HG03342 (cell line): ENCODE measurements around the gene ARHGEF7.

Source experiments
- ATAC-seq: cut with Tn5 transposase; IDR thresholded peaks from one replicate; pipeline ENCODE4 v1.9.1; 2021; ENCODE audit warnings: mild to moderate bottlenecking, moderate library complexity; ENCODE audit not compliant: unreplicated experiment

ARHGEF7 gene

GRCh38 chr13:111322001-111322915, 207.1 kb downstream of the ARHGEF7 start:
- ATAC-seq, result no peak

- ATAC-seq, result no peak
Measured at GRCh38 chr13:111322916-111323331, 207.8 kb downstream of the ARHGEF7 start.

- no peak for ATAC-seq
Measured at GRCh38 chr13:111323549-111323948, 208.4 kb downstream of the ARHGEF7 start.

- ATAC-seq, result no peak
Measured at GRCh38 chr13:111323950-111324651, 209.0 kb downstream of the ARHGEF7 start.

GRCh38 chr13:111324736-111325135, 209.6 kb downstream of the ARHGEF7 start:
- no peak for ATAC-seq

- no peak for ATAC-seq
Measured at GRCh38 chr13:111325146-111325890, 210.2 kb downstream of the ARHGEF7 start.

- ATAC-seq, result no peak
Measured at GRCh38 chr13:111325941-111326620, 211.0 kb downstream of the ARHGEF7 start.

- ATAC-seq, result no peak
Measured at GRCh38 chr13:111326621-111326965, 211.5 kb downstream of the ARHGEF7 start.

DNA sequence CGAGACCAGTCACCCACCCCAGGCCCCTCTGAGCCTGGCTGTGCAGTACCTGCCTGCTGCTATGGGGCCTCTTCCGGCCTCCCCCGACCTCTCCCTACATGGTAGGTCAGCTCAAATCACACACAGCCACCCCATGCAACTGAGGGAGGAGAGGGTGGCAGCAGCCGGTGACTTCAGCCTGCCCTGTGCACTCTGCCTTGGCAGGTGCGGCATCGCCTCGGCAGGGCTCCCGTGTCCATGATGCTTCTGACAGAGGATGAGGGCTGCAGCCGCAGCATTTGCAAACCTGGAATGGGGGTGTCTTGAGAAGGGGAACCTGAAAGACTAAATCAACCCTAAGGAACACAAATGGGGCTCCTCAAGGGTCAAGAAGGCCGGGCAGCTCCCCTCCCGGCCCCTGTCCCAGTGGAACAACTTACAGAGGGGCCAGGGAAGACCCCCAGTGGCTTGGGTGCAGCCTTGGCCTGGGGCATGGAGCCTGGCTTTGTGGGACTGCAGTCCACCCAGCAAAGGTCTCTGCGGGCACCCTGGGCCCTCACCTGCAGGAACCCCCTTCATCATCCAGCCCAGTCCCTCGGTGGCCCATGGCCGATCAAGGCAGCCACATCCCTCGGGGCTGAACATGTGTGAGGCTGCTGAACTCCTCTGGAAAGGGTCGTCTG, 212.0 kb downstream of the ARHGEF7 start:
- ATAC-seq, result no peak

DNA sequence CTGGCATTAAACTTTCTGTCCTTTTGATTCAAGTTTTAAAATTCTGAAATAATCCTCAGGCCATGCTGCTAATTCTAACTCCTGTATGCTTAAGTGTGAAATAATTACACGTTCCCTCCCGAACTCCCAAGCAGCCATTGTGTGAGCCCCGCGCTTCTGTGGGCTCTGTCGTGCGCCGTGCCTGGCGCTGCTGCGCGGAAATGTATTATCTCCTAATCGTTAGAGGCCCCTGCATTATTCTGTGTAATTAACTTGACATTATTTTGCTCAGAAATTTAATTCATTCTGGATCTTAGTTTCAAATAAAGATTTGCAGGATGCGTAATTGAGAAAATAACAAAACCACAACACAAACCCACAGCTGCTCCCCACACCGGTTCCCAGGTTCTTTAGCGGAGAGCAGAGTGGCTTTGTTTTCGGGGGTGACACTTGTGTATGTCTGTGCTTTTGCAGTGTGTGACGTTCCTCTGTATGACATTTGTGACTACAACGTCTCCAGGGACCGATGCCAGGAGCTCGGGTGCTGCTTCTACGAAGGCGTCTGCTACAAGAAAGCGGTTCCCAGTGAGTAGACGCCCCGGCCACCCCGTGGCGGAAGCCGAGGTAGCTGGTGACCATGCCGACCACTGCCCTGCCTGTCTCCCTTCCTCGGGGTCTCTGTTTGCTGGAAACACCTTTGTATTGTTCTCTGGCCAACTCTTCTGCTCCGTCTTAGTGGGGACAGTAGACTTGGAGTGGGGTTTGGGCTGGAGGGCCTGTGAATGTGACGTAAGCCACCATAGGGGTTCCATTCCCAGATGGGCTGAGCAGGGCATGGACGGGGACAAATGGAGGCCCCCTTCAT, 212.8 kb downstream of the ARHGEF7 start:
- no peak for ATAC-seq

DNA sequence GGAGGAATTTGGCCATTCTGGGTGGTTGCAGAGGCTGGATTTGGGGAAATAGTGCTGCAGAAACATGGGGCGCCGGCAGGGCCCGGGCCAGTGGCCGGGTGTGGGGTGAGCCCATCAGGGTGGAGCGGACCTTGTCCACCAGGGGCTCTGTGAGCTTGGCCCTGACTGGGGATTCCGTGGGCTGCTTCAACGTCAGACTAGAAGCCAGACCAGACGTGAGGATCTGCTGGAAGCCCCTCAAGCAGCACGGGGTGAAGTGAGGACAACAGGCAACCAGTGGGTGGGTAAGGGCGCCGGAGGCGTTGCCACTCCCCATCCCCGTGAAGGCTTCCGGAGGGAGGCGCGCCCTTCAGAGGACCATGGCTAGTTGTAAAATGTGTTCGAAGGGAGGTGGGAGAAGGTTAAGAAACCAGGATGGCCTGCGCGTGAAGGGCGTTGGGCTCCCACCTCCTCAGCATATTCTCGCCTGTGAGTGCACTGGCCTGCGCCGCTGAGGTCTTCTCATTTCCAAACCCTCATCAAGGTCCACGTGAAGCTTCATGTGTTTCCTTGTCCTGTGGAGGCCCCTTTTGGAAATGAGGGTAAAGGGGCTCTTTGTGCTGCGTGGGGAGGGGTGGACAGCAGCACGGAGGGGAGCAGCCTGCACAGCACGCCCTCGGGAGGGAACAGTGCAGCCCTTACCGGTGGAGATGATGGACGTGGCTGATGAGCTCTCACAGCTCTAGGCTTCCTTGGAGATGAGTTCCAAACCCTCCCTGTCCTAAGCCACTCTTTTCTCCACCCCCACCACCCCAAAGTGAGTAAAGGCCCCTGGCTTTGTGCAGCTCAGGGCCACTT, 213.7 kb downstream of the ARHGEF7 start:
- no peak for ATAC-seq

GRCh38 chr13:111329641-111330040, 214.5 kb downstream of the ARHGEF7 start:
- no peak for ATAC-seq

- ATAC-seq, result no peak
Measured at GRCh38 chr13:111330066-111330610, 215.0 kb downstream of the ARHGEF7 start.

- ATAC-seq, result no peak
Measured at GRCh38 chr13:111335298-111335697, 220.2 kb downstream of the ARHGEF7 start.

DNA sequence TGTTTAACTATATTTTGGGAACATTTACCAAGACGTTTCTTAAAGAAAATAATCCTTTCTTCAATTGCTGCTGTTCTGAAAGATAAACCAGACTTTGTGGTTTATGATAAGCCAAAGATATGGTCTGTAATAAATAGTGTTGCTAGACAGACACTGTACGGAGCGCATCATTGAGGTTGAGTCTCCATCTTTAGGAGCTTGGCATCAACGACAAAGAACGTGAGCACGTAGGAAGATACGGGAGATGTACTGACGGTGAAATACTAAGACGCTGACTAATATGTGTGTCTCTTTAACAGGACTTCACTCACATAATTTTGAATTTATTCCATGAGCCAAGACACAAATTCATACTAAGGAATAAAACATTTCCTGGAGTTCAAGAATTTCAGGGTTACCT, 221.6 kb downstream of the ARHGEF7 start:
- ATAC-seq, result no peak

DNA sequence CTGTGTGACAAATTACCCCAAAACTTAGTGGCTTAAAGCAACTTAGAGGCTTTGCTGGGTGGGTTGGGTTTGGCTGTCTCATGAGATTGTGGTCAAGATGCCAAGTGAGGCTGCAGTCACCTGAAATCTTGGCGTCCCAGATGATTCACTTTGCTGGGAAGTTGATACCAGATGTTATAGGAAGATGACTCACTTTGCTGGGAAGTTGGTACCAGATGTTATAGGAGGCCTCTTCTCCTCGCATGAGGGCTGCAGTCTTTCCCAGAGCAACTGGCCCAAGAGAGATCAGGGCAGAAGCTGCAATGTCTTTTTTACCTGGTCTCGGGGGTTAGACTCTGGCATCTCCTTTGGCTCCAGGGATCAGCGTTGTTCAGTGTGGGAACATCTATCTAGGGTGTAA, 222.1 kb downstream of the ARHGEF7 start:
- no peak for ATAC-seq

GRCh38 chr13:111337741-111338140, 222.6 kb downstream of the ARHGEF7 start:
- ATAC-seq, result no peak

- no peak for ATAC-seq
Measured at GRCh38 chr13:111338841-111339240, 223.7 kb downstream of the ARHGEF7 start.
